GM19240 (cell line): ENCODE results near the gene FKBP5.
"Not testable (repeated sequence)": the region's sequence is repeated elsewhere in the genome, so short reads cannot be mapped to it uniquely, and the experiment has no call there.

Source experiments
- DNase-seq: peaks from one replicate; pipeline ENCODE4 v3.0.0; 2011; ENCODE audit warnings: low spot score; ENCODE audit not compliant: insufficient read length

Gene FKBP5

DNA sequence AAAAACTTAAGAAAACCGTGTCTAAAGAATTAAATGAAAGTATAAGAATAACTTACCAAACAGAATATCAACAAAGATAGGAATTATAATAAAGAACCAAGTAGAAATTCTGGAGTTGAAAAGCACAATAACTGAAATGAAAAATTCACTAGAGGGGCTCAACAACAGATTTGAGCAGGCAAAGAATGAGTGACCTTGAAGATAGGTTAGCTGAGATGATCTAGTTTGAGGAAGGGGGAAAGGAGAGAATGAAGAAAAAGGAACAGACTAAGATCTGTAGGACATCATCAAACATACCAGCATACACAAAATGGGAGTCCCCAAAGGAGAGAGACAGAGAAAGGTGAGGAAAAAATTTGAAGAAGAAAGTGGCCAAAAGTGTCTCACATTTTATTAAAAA, 138.3 kb downstream of the FKBP5 start:
- DNase-seq, result no peak

DNA sequence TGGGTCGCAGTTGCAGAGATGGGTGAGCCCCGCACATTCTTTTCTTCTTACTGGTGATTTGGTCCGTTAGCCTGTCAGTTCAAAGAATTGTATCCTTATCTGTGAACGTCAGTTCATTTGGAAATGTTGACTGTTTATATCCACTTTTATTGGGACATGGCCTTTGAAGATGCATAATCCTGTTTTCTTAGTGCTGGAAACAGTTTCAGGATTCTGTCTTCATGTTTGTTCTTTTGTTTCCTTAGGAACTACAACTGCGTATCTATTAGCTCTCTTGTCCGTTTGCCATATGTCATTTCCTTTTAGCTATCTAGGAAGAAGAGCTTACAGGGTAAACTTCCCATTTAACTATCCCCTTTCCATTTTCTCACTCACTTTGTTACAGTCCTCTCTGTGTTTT, 141.0 kb downstream of the FKBP5 start:
- no peak for DNase-seq

DNA sequence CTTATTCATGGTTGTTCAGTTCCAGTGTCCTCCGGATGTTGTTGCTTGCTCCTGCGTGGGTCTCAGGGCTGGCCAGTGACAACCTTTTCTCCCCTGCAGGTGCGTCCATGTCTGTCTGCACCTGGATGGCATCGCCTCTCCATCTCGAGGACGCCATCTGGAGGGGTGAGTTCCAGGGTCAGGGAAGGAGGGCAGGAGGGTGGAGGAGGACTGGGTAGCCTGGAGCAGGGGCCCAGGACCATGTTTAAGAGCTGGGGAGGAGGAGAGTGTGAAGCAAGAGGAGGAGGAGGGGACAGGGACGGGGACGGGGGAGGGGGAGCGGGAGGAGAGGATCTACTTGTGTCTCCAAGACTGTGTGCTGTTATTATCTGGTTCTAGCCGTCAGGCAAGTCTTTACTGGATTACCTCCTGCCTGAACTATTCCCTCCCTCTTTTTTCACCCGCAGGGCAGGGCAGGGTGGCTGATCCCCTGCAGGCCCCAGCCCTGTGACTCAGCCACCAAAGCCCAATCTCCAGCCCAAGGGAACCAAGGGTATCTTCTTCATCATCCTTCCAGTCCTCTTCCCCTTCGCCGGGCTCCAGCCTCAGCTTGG, 143.8 kb downstream of the FKBP5 start:
- DNase-seq, result no peak

DNA sequence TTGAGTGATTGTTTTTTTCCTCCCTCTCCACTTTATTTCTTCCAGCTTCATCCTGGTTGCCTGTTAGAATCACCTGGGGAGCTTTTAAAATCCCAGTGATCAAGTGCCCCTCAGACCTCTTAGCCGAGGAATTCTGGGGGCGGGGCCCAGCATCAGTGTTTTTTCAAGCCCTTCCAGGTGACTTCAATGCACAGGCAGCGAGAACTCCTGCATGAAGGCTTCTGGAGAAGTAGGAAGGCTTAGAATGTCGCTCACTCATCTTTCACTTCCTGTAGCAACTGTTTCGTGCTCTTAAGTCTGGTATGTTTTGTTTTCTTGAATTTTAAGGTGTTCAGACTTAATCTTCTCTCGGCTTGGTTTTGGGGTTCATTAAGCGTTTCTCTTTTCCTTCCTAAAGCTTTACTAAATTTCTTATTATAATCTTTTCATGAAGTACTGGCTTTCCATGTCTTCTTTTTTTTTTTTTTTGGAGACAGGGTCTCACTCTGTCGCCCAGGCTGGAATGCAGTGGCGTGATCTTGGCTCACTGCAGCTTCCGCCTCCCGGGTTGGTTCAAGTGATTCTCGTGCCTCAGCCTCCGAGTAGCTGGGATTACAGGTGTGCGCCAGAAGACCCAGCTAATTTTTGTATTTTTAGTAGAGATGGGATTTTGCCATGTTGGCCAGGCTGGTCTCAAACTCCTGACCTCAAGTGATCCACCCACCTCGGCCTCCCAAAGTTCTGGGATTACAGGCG, 145.1 kb downstream of the FKBP5 start:
- no peak for DNase-seq

DNA sequence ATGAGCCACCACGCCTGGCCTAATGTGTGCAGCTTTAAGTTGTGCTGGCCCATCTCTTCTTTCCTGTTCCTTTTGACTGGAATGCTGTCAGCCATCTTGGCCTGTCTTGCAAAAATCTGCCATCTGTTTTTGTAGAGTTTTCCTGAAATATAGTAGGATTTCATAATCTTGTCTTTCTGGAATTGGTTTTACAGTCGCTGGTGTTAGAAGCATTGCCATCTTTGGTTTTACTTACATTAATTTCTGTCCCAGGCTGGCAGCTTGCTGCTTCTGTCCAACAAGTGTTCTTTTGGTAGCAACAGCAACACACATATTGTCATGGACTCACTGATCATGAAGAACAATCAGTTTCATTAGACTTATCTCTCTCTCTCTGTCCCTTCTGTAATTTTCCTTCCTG, 146.9 kb downstream of the FKBP5 start:
- no peak for DNase-seq

DNA sequence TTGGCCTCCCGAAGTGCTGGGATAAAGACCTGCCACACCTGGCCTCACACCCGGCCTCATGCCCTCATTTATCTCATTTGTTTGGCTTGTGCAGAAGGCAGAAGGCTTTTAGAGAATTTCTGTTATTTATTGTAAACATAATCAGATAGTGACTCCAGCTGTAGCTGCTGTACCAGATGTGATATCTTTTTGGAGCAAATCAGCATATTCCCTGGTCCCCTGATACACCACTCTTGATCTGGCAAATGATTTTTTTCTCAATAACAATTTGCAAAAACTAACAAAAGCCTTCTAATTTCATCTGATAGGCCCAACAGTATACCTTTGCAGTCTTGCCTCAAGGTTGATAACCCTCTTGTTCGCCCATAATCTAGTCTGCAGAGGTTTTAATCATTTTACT, 149.5 kb downstream of the FKBP5 start:
- DNase-seq, result no peak

DNA sequence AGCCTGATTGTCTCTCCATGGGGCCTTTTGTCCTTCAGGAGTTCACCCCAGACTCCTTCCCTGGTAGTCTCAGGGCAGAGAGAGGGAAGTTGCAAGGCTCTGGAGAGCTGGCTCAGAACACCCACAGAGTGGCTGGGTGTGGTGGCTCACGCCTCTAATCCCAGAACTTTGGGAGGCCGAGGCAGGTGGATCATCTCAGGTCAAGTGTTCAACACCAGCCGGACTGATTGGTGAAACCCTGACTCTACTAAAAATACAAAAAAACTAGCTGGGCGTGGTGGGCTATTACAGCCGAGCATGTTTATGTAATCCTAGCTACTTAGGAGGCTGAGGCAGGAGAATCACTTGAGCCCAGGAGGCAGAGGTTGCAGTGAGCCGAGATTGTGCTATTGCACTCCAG, 152.9 kb downstream of the FKBP5 start:
- not testable (repeated sequence) for DNase-seq

DNA sequence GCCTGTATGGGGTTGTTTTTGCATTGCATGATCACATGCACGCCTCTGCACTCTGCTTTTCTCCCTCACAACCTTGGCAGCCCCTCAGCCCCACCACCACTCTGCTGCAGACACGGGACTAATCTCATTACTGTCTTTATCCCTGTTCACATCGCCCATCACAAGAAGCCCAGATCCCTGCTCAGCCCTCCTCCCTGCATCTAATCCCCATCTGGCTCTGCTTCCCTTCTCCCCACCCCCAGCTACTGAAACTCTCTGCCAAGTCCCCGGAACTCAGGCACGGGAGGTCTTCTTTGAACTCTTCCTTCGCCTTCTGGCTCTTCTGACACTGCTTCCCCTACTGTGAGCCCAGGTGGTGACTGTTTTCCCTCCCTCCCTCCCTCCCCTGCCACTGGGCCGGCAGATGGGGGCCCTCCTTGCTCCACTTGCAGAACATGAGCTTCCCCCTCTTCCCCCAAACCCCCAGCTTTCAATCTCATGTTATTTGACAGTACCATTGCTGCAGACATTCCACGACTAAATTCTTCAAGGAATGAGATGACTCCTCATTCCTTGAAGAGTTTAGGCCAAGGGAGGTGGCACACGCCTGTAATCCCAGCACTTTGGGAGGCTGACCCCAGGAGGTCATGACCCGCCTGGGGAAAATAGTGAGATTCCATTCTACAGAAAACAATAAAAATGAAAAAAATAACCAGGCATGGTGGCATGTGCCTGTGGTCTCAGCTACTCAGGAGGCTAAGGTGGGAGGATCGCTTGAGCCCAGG, 154.1 kb downstream of the FKBP5 start:
- DNase-seq, result no peak

DNA sequence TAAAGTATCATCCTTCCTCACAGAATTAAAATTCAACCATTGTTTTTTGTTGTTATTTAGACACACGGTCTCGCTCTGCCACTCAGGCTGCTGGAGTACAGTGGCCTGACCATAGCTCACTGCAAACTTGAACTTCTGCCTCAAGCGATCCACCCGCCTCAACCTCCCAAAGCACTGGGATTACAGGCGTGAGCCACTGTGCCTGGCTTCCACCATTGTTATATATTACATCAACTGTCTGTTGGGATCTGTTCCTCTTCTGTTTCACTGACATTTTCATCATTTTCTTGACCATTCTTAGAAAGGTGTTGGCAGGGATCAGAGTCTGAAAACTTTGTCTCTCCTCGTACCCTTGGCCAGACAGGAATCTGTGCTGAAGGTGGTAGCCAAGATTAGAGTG, 154.7 kb downstream of the FKBP5 start:
- DNase-seq, result no peak

DNA sequence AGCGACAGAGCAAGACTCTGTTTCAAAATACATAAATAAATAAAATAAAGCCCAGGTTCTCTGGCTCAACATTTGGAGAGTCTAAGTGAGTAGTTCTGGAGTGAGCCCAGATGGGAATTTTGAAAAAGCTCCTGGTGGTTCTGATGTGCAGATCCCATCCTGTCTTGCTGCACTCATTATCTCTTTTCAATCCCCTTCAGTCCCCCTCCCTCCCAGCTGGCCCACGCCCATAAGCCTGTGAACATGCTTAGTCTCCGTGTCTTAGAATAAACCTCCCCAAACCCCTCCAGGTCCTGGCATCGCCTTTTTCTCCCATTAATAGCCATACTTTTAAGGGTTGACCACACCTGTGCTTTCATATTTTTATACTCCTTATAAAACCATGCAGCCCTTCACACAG, 156.6 kb downstream of the FKBP5 start:
- DNase-seq, result no peak

DNA sequence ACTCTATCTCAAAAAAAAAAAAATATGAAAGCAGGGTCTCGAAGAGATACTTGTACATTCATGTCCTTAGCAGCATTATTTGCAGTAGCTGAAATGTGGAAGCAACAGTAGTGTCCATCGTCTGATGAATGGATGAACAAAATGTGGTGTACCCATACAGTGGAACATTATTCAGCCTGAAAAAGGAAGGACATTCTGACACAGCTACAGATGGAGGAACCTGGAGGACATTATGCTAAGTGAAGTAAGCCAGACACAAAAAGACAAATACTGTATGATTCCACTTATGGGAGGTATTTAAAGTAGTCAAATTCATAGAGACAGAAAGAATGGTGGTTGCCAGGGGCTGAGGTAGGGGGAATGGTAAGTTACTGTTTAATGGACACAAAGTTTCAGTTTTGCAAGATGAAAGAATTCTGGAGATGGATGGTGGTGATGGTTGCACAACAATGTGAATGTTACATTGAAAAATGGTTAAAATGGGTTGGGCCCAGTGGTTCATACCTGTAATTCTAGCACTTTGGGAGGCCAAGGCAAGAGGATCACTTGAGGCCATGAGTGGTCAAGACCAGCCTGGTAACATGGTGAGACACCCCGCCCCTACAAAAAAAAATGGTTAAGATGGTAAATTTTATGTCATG, 164.2 kb downstream of the FKBP5 start:
- DNase-seq, result no peak
